ENCODE measurements around the gene NCAPD2. TPM values are rescaled to one million over a fixed set of nuclear protein-coding genes. Genes with fewer than 3 reads are reported as not detected.

The NCAPD2 gene
- total RNA-seq, 1 experiment from 2014 or later = 114 TPM

- H3K4ac ChIP-seq (ENCODE audit: low read depth, low read length) = no peak overlapping the region; the same call in 1 of the 2 replicates
- H3K23me2 ChIP-seq (ENCODE audit: insufficient read length, low read depth, low read length, poor library complexity, severe bottlenecking) = peaks cover 18% of the 10 kb centered on the region
- no peak overlapping the region for H4K5ac ChIP-seq (ENCODE audit: insufficient read length, low read depth, low read length)
- no peak overlapping the region for H2AFZ ChIP-seq (ENCODE audit: low read length)
- H3T11ph ChIP-seq (ENCODE audit: low read length) = no peak overlapping the region
- H3K27me3 ChIP-seq (ENCODE audit: insufficient read depth, low read length) = no peaks in the 10 kb centered on the region
- no peak overlapping the region for H2BK120ac ChIP-seq (ENCODE audit: low read depth, low read length, poor library complexity, severe bottlenecking)
- H2BK15ac ChIP-seq (ENCODE audit: low read depth, low read length) = no peak overlapping the region
- no peak overlapping the region for H2BK12ac ChIP-seq (ENCODE audit: insufficient read length, low read depth, low read length)
- H2BK20ac ChIP-seq (ENCODE audit: low read depth, low read length, poor library complexity, severe bottlenecking) = no peak overlapping the region
- peak overlapping the region; percentile 47 for H3K27ac ChIP-seq (ENCODE audit: insufficient read length, low read depth, low read length)
- Mint-ChIP-seq H3K36me3 (ENCODE audit: insufficient read depth in 1 of 3, low read depth in 3 of 3) (peaks cover 47 to 76% (median 58%) of the 10 kb centered on the region in 3 experiments), H3K9me3 (no peaks in the 10 kb centered on the region; a peak in 1 of 5 replicates), H3K4me1 (peaks cover 41 to 44% of the 10 kb centered on the region in 2 experiments), H3K4me3 (peak overlapping the region; percentile 92 to 97), H3K27me3 (ENCODE audit: low read depth) (peaks cover 5% of the 10 kb centered on the region; the same call in 1 of the 2 replicates), H3K27ac (peak overlapping the region; percentile 99; a peak in 6 of 7 replicates)
- H3K4me1 ChIP-seq (ENCODE audit: insufficient read depth, low read length) = no peaks in the 10 kb centered on the region; the same call in 1 of the 2 replicates
- H3K23ac ChIP-seq (ENCODE audit: insufficient read length, low read depth, low read length) = no peak overlapping the region
- peak; percentile 80 for DNase-seq
- no CpG with 5 or more reads among the region's 52 CpGs for WGBS (ENCODE audit: extremely low coverage, insufficient read length, low lambda C conversion rate)
- H3K14ac ChIP-seq (ENCODE audit: insufficient read depth, low read length) = peak overlapping the region; percentile 91
- H3K79me2 ChIP-seq (ENCODE audit: insufficient read depth, low read length) = peaks cover 9% of the 10 kb centered on the region; the same call in 1 of the 2 replicates
- TF ChIP-seq, protein P1, sequence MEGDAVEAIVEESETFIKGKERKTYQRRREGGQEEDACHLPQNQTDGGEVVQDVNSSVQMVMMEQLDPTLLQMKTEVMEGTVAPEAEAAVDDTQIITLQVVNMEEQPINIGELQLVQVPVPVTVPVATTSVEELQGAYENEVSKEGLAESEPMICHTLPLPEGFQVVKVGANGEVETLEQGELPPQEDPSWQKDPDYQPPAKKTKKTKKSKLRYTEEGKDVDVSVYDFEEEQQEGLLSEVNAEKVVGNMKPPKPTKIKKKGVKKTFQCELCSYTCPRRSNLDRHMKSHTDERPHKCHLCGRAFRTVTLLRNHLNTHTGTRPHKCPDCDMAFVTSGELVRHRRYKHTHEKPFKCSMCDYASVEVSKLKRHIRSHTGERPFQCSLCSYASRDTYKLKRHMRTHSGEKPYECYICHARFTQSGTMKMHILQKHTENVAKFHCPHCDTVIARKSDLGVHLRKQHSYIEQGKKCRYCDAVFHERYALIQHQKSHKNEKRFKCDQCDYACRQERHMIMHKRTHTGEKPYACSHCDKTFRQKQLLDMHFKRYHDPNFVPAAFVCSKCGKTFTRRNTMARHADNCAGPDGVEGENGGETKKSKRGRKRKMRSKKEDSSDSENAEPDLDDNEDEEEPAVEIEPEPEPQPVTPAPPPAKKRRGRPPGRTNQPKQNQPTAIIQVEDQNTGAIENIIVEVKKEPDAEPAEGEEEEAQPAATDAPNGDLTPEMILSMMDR (conservative IDR thresholded peaks at IDR 0.05) = 0 out of 3 replicates have a peak, but pooled peaks have one; percentile 16
- H4K20me1 ChIP-seq (ENCODE audit: control insufficient read depth, insufficient read depth, insufficient read length) = peaks cover 2% of the 10 kb centered on the region
- H2BK5ac ChIP-seq (ENCODE audit: insufficient read length, low read length) = no peak overlapping the region
- no peak overlapping the region for H4K91ac ChIP-seq (ENCODE audit: insufficient read length, low read depth, low read length)
- H3K18ac ChIP-seq (ENCODE audit: insufficient read length, low read depth, low read length) = peak overlapping the region; percentile 86
- no peaks in the 10 kb centered on the region for H3K9me3 ChIP-seq (ENCODE audit: control insufficient read depth, low read depth, low read length)
- peak overlapping the region; percentile 73 for H3K4me2 ChIP-seq (ENCODE audit: insufficient read depth, insufficient read length, low read length)
- H3K56ac ChIP-seq (ENCODE audit: insufficient read length, low read depth, low read length) = no peak overlapping the region
- no peak overlapping the region for H2AK5ac ChIP-seq (ENCODE audit: insufficient read length, low read length)
- no peak overlapping the region for H4K8ac ChIP-seq (replicated peaks; ENCODE audit: insufficient read length, low read depth, low read length)
- peak overlapping the region; percentile 96 for H3K9ac ChIP-seq (ENCODE audit: extremely low read depth, insufficient read length, low read length)
- H3K79me1 ChIP-seq (ENCODE audit: insufficient read depth, low read depth, low read length, poor library complexity, severe bottlenecking) = no peaks in the 10 kb centered on the region
Observed at GRCh38 chr12:6534945-6535696, 41.2 kb downstream of the NCAPD2 start.

Data from H9 (cell line).